Pons (tissue), 1 donor: ENCODE measurements around the gene ACOX3.

ENCODE experiments used
- DNase-seq: peaks from one replicate; pipeline ENCODE4 v3.0.0-alpha.2; 2016; ENCODE audit warnings: low spot score

Gene ACOX3

GRCh38 chr4:8467016-8467415 is 26.5 kb upstream of the ACOX3 start:
- DNase-seq = no peak

- no peak for DNase-seq
Measured at GRCh38 chr4:8465615-8466611, 25.4 kb upstream of the ACOX3 start.

- DNase-seq = no peak
Measured at GRCh38 chr4:8464381-8464780, 23.9 kb upstream of the ACOX3 start.

GRCh38 chr4:8463811-8464210 is 23.3 kb upstream of the ACOX3 start:
- no peak for DNase-seq

GRCh38 chr4:8461616-8462015 is 21.1 kb upstream of the ACOX3 start:
- no peak for DNase-seq

- no peak for DNase-seq
Measured at GRCh38 chr4:8461086-8461485, 20.6 kb upstream of the ACOX3 start.

- no peak for DNase-seq
Measured at GRCh38 chr4:8459867-8460445, 19.4 kb upstream of the ACOX3 start.

- no peak for DNase-seq
Measured at GRCh38 chr4:8457646-8458252, 17.2 kb upstream of the ACOX3 start.

- DNase-seq = no peak
Measured at GRCh38 chr4:8453957-8454356, 13.4 kb upstream of the ACOX3 start.

GRCh38 chr4:8451440-8452182 is 11.1 kb upstream of the ACOX3 start:
- no peak for DNase-seq

GRCh38 chr4:8446122-8446521 is 5.6 kb upstream of the ACOX3 start:
- no peak for DNase-seq

GRCh38 chr4:8443801-8444200 is 3.3 kb upstream of the ACOX3 start:
- DNase-seq = no peak

- DNase-seq = no peak
Measured at GRCh38 chr4:8442596-8443358, 2.3 kb upstream of the ACOX3 start.

GRCh38 chr4:8441499-8442091 is 1.1 kb upstream of the ACOX3 start:
- no peak for DNase-seq

GRCh38 chr4:8439914-8440491 is 520 bp downstream of the ACOX3 start:
- DNase-seq = no peak

- no peak for DNase-seq
Measured at GRCh38 chr4:8439168-8439567, 1.4 kb downstream of the ACOX3 start.

GRCh38 chr4:8438743-8439142 is 1.8 kb downstream of the ACOX3 start:
- DNase-seq = no peak

GRCh38 chr4:8437281-8437680 is 3.2 kb downstream of the ACOX3 start:
- no peak for DNase-seq

GRCh38 chr4:8435656-8436121 is 4.8 kb downstream of the ACOX3 start:
- DNase-seq = no peak

GRCh38 chr4:8434251-8435073 is 6.1 kb downstream of the ACOX3 start:
- no peak for DNase-seq
